BLaER1 (cell line): ENCODE results near the gene IRAK2.
"Not testable (repeated sequence)": the region's sequence is repeated elsewhere in the genome, so short reads cannot be mapped to it uniquely, and the experiment has no call there.

Source experiments
- H3K27ac ChIP-seq: shearing (Covaris generic); formaldehyde crosslinking; 2 replicates; pipeline ENCODE4 v1.8.1; 2022
- H3K27me3 ChIP-seq: shearing (Covaris generic); formaldehyde crosslinking; 2 replicates; pipeline ENCODE4 v1.8.1; 2022
- H3K36me3 ChIP-seq: shearing (Covaris generic); formaldehyde crosslinking; 2 replicates; pipeline ENCODE4 v1.8.1; 2022
- H3K4me1 ChIP-seq: shearing (Covaris generic); formaldehyde crosslinking; 2 replicates; pipeline ENCODE4 v1.8.1; 2022
- H3K4me2 ChIP-seq: shearing (Covaris generic); formaldehyde crosslinking; 2 replicates; pipeline ENCODE4 v1.8.1; 2022
- H3K4me3 ChIP-seq: shearing (Covaris generic); formaldehyde crosslinking; 2 replicates; pipeline ENCODE4 v1.8.1; 2022
- H3K9ac ChIP-seq: shearing (Covaris generic); formaldehyde crosslinking; 2 replicates; pipeline ENCODE4 v1.8.1; 2022
- H3K9me3 ChIP-seq: shearing (Covaris generic); formaldehyde crosslinking; 2 replicates; pipeline ENCODE4 v1.8.1; 2022
- H4K20me1 ChIP-seq: shearing (Covaris generic); formaldehyde crosslinking; 2 replicates; pipeline ENCODE4 v1.8.1; 2022
- Cebpa-rat ChIP-seq: shearing (Covaris generic); IDR thresholded peaks from 2 replicates; pipeline ENCODE4 v1.8.1; 2022

IRAK2 gene

GRCh38 chr3:10155658-10156057, 9.1 kb upstream of the IRAK2 start:
- Histone ChIP-seq H3K36me3 (peaks cover 48% of the 10 kb centered on the region), H3K4me3 (no peak overlapping the region), H3K27ac (no peak overlapping the region), H3K27me3 (no peaks in the 10 kb centered on the region), H3K4me2 (no peak overlapping the region), H3K4me1 (peaks cover 7% of the 10 kb centered on the region), H4K20me1 (0 out of 2 replicates have a peak, but pooled peaks cover 4% of the 10 kb centered on the region), H3K9ac (no peak overlapping the region), H3K9me3 (no peaks in the 10 kb centered on the region)
- no peak for TF ChIP-seq Cebpa-rat

GRCh38 chr3:10157031-10157430, 7.7 kb upstream of the IRAK2 start:
- TF ChIP-seq Cebpa-rat = no peak

GRCh38 chr3:10158555-10158954, 6.2 kb upstream of the IRAK2 start:
- peaks cover 19% of the 10 kb centered on the region for H3K36me3 ChIP-seq

More at GRCh38 chr3:10157031-10157430, 7.7 kb upstream of the IRAK2 start:
- H4K20me1 ChIP-seq = no peaks in the 10 kb centered on the region
- peaks cover 35% of the 10 kb centered on the region for H3K36me3 ChIP-seq
- H3K9me3 ChIP-seq = no peaks in the 10 kb centered on the region
- peaks cover 21% of the 10 kb centered on the region for H3K4me1 ChIP-seq
- no peak overlapping the region for H3K4me2 ChIP-seq
- no peaks in the 10 kb centered on the region for H3K27me3 ChIP-seq
- no peak overlapping the region for H3K4me3 ChIP-seq
- H3K27ac ChIP-seq = no peak overlapping the region
- no peak overlapping the region for H3K9ac ChIP-seq

GRCh38 chr3:10160346-10160745, 4.4 kb upstream of the IRAK2 start:
- no peaks in the 10 kb centered on the region for H3K27me3 ChIP-seq
- H3K4me3 ChIP-seq = no peak overlapping the region
- H4K20me1 ChIP-seq = no peaks in the 10 kb centered on the region
- no peak for TF ChIP-seq Cebpa-rat
- peaks cover 2% of the 10 kb centered on the region; the same call in 1 of the 2 replicates for H3K36me3 ChIP-seq
- H3K4me2 ChIP-seq = peak overlapping the region; percentile 60; the same call in 1 of the 2 replicates
- no peaks in the 10 kb centered on the region for H3K9me3 ChIP-seq
- no peak overlapping the region for H3K27ac ChIP-seq
- no peak overlapping the region for H3K9ac ChIP-seq
- peaks cover 30% of the 10 kb centered on the region for H3K4me1 ChIP-seq

More at GRCh38 chr3:10158555-10158954, 6.2 kb upstream of the IRAK2 start:
- H3K9ac ChIP-seq, H3K4me3 ChIP-seq, H3K27me3 ChIP-seq, H4K20me1 ChIP-seq, H3K9me3 ChIP-seq, H3K4me2 ChIP-seq, H3K27ac ChIP-seq: not testable (repeated sequence)
- H3K4me1 ChIP-seq = peaks cover 26% of the 10 kb centered on the region

- peak overlapping the region; percentile 60 for H3K4me2 ChIP-seq
- peaks cover 30% of the 10 kb centered on the region for H3K4me1 ChIP-seq
- no peaks in the 10 kb centered on the region for H3K36me3 ChIP-seq
- no peaks in the 10 kb centered on the region for H3K9me3 ChIP-seq
- no peak overlapping the region for H3K9ac ChIP-seq
- H3K4me3 ChIP-seq = no peak overlapping the region
- H4K20me1 ChIP-seq = no peaks in the 10 kb centered on the region
- H3K27me3 ChIP-seq = no peaks in the 10 kb centered on the region
- no peak for TF ChIP-seq Cebpa-rat
- H3K27ac ChIP-seq = no peak overlapping the region
These were observed 3.8 kb upstream of the IRAK2 start for GRCh38 chr3:10160925-10161324.

- H3K4me3 ChIP-seq = no peak overlapping the region
- H3K9ac ChIP-seq = no peak overlapping the region
- TF ChIP-seq Cebpa-rat = no peak
- H3K4me1 ChIP-seq = peaks cover 30% of the 10 kb centered on the region
- peak overlapping the region; percentile 60; the same call in 1 of the 2 replicates for H3K4me2 ChIP-seq
- H3K9me3 ChIP-seq = no peaks in the 10 kb centered on the region
- H4K20me1 ChIP-seq = no peaks in the 10 kb centered on the region
- H3K27me3 ChIP-seq = no peaks in the 10 kb centered on the region
- H3K36me3 ChIP-seq = no peaks in the 10 kb centered on the region
- H3K27ac ChIP-seq = no peak overlapping the region
These were observed 2.5 kb upstream of the IRAK2 start for GRCh38 chr3:10162185-10162584.

- not testable (repeated sequence) for H3K9ac ChIP-seq, H4K20me1 ChIP-seq, H3K27ac ChIP-seq, H3K36me3 ChIP-seq, H3K27me3 ChIP-seq
- Histone ChIP-seq H3K4me2 (peak overlapping the region; percentile 92), H3K9me3 (peaks cover 14% of the 10 kb centered on the region), H3K4me3 (peak overlapping the region; percentile 89), H3K4me1 (peaks cover 30% of the 10 kb centered on the region)
These were observed 546 bp upstream of the IRAK2 start for GRCh38 chr3:10164201-10164545.

- no peak overlapping the region; the same call in 1 of the 2 replicates for H3K4me2 ChIP-seq
- H3K9me3 ChIP-seq = peaks cover 31% of the 10 kb centered on the region
- no peaks in the 10 kb centered on the region for H3K27me3 ChIP-seq
- TF ChIP-seq Cebpa-rat = no peak
- H3K36me3 ChIP-seq = peaks cover 13% of the 10 kb centered on the region
- no peak overlapping the region for H3K9ac ChIP-seq
- H3K27ac ChIP-seq = no peak overlapping the region
- H3K4me1 ChIP-seq = peaks cover 25% of the 10 kb centered on the region
- H3K4me3 ChIP-seq = no peak overlapping the region
- no peaks in the 10 kb centered on the region for H4K20me1 ChIP-seq
These were observed 1.5 kb downstream of the IRAK2 start for GRCh38 chr3:10166213-10166604.

GRCh38 chr3:10169000-10169496, 4.3 kb downstream of the IRAK2 start:
- no peak overlapping the region for H3K4me3 ChIP-seq
- peaks cover 13% of the 10 kb centered on the region for H3K36me3 ChIP-seq
- H3K4me1 ChIP-seq = peaks cover 16% of the 10 kb centered on the region
- peaks cover 31% of the 10 kb centered on the region for H3K9me3 ChIP-seq
- no peaks in the 10 kb centered on the region for H3K27me3 ChIP-seq
- H4K20me1 ChIP-seq = no peaks in the 10 kb centered on the region
- no peak overlapping the region for H3K27ac ChIP-seq
- no peak for TF ChIP-seq Cebpa-rat
- no peak overlapping the region for H3K4me2 ChIP-seq
- H3K9ac ChIP-seq = no peak overlapping the region

- Histone ChIP-seq H3K4me1 (peaks cover 13% of the 10 kb centered on the region; the same call in 1 of the 2 replicates), H3K36me3 (peaks cover 13% of the 10 kb centered on the region), H4K20me1 (no peaks in the 10 kb centered on the region), H3K4me2 (no peak overlapping the region), H3K27ac (no peak overlapping the region), H3K9me3 (peaks cover 31% of the 10 kb centered on the region), H3K9ac (no peak overlapping the region), H3K4me3 (no peak overlapping the region), H3K27me3 (no peaks in the 10 kb centered on the region)
- no peak for TF ChIP-seq Cebpa-rat
These were observed 6.3 kb downstream of the IRAK2 start for GRCh38 chr3:10170915-10171478.
